ENCODE measurements around the gene OR5K3.
"Not testable (repeated sequence)": the region's sequence is repeated elsewhere in the genome, so short reads cannot be mapped to it uniquely, and the experiment has no call there.

OR5K3 gene, protein sequence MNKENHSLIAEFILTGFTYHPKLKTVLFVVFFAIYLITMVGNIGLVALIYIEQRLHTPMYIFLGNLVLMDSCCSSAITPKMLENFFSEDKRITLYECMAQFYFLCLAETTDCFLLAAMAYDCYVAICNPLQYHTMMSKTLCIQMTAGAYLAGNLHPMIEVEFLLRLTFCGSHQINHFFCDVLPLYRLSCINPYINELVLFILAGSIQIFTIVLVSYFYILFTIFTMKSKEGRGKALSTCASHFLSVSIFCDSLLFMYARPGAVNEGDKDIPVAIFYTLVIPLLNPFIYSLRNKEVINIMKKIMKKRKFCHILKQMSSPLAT

DNA sequence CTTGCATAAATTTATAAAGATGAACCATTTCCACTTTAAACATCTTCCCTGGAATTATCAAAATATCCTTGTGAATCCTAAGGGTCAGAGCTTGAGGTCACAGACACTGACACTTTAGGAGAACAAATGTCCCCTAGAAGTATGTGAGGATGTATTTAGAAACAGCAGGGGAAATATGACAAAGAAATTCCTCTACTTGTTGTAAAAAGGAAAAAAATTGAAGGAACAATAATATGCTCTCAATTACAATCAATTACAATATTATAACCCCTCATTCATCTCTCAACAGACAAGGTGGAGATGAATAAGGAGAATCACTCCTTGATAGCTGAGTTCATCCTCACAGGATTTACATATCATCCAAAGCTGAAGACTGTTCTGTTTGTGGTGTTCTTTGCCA, at the start of gene OR5K3:
OR5K3 (plus strand) TSS at position 301 of the 400 bp plus-strand sequence; CDS start at position 301, 0 bp downstream.
- no peak for DNase-seq (ENCODE audit: low read depth)

GRCh38 chr3:98341758-98342157, 48.7 kb upstream of the OR5K3 start:
- no peak for DNase-seq (ENCODE audit: low read depth)

DNA sequence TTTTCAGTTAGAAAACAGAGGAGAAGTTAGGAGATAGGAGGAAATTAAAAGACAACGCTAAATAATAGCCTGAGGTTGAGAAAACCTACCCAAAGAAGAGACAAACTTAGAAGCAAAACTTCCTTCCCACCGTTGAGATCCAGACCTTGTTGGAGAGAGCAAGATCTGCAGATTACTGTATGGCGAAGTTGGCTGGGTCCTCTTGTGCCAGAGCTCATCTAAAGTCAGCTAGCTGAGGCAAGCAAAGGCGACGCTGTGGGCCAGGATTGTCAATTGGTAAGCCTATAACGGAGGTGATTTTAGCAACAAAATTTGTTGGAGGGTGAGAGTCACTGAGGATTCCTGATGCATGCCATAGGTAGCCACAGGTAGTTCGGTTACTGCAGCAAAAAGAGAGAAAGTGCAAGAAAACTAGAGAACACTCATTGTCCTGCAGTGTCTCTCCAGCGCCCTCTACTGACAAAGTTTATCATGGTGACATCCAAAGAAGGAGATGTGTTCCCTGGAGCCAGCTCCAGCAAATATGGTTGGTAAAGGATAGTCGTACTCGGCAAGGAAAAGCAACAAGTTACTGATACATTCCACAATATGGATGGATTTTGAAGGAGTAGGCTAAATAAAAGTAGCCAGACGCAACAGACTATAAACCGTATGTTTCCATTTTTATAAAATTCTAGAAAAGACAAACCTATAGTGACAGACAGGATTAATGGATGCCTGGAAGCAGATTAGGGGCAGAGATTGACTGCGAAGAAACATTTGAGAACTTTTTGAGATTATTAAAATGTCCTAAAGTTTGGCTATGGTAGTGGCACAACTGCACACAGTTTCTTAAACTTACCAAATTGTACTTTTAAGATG, 46.6 kb upstream of the OR5K3 start:
- DNase-seq (ENCODE audit: low read depth) = no peak

DNA sequence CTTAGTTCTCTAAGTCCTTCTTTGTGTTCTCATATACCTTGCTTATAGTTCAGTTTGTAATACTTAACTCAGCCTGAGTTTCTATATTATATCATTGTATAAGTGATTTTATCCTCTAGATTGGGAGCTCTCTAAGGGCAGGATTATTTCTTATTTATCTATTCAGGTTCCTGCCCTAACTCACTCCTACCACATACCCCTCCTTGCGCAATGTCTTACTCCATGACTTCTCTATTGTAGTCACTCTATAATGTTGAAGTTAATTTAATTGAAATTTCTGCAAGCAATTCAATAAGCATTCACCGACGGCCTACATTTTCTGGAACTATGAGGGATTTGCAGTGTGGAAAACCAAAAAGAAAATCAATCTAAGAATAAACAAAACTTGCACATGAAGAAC, 40.4 kb upstream of the OR5K3 start:
- no peak for DNase-seq (ENCODE audit: low read depth)

GRCh38 chr3:98353554-98353953, 36.9 kb upstream of the OR5K3 start, which contains the start of gene OR5K4:
OR5K4 (plus strand) TSS chr3:98353854; CDS start chr3:98353854, 0 bp downstream.
- DNase-seq (ENCODE audit: low read depth) = no peak

DNA sequence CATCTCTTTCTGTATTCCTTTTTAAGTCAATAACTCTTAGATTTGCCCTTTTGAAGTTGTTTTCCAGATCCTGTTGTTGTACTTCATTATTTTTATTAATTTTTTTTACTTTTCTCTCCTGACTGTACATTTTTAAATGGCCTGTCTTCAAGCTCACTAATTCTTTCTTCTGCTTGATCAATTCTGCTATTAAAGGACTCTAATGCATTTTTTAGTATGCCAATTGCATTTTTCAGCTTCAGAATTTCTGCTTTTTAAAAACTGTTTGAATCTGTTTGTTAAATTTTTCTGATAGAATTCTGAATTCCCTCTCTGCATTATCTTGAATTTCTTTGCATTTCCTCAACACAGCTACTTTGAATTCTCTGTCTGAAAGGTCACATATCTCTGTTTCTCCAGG, 31.2 kb upstream of the OR5K3 start:
- no peak for DNase-seq (ENCODE audit: low read depth)

- DNase-seq (ENCODE audit: low read depth) = no peak
Measured at GRCh38 chr3:98359993-98360675, 30.3 kb upstream of the OR5K3 start.

- no peak for DNase-seq (ENCODE audit: low read depth)
Measured at GRCh38 chr3:98360681-98361080, 29.8 kb upstream of the OR5K3 start.

- no peak for DNase-seq (ENCODE audit: low read depth)
Measured at GRCh38 chr3:98361289-98361688, 29.2 kb upstream of the OR5K3 start.

- no peak for DNase-seq (ENCODE audit: low read depth)
Measured at GRCh38 chr3:98367464-98368246, 22.8 kb upstream of the OR5K3 start.

GRCh38 chr3:98371186-98371585, 19.3 kb upstream of the OR5K3 start:
- DNase-seq (ENCODE audit: low read depth) = no peak

DNA sequence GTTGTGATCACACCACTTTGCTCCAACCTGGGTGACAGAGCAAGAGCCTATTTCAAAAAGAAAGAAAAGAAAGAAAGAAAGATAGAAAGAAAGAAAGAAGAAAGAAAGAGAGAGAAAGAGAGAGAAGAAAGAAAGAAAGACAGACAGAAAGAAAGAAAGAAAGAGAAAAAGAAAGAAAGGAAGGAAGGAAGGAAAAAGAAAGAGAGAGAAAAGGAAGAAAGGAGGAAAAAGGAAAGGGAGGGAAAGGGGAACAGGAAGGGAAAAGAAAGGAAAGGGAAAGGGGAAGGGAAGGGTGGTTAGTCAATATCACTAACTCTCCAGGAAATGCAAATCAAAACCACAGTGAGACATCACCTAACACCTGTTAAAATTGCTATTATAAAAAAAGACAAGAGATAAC, 18.6 kb upstream of the OR5K3 start:
- no peak for DNase-seq (ENCODE audit: low read depth)

GRCh38 chr3:98372445-98372844, 18.0 kb upstream of the OR5K3 start:
- DNase-seq (ENCODE audit: low read depth) = no peak

DNA sequence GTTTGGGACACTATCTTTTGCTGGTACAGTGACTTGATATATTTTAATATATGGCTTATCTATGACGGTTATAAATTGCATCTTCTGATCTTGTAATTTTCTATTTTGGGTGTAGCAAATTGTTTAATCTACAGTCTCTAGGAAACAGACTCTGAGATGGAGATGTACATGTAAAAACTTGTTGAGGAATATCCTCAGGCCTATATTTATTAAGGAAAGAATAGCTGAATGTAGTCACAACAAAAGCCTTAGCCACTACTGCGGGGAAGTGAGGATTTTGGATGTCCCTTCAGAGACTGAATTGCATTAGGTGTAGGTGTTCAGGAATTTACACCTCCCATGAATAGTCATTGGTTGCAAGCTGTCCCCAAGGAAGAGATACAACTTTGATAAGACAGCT, 13.8 kb upstream of the OR5K3 start:
- DNase-seq (ENCODE audit: low read depth) = no peak

DNA sequence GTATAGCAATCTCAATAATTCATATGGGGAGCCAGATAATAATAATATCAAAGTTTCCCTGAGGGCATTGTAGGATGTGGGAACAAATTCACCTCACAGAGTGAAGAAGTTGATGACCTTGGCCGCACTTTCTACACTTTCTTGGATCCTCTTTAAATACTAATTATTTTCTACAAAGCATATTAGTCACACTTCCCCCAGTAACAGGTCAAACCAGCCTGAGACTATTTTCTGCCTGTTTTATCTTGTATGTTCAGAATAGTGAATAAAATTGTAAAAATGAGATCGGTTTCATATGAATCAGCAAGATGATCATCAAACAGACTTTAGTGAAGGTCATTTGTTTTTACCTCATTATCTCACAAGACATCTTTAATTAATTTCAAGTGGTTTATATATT, 2.3 kb upstream of the OR5K3 start:
- DNase-seq (ENCODE audit: low read depth) = no peak

GRCh38 chr3:98395101-98395500, 4.6 kb downstream of the OR5K3 start:
- no peak for DNase-seq (ENCODE audit: low read depth)

GRCh38 chr3:98396482-98396881, 6.0 kb downstream of the OR5K3 start:
- not testable (repeated sequence) for DNase-seq (ENCODE audit: low read depth)

DNA sequence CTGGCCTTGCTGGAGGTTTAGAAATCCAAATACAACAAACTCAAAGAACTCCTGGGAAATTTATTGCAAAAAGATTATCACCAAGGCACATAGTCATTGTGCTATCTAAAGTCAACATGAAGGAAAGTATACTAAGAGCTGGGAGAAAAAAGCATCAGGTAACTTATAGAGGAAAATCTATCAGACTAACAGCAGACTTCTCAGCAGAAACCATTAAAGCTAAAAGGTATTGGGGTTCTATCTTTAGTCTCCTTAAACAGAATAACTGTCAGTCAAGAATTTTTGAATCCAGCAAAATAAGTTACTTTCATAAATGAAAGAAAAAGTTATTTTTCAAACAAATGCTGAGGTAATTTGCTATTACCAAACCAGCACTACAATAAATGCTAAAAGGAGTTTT, 8.0 kb downstream of the OR5K3 start:
- DNase-seq (ENCODE audit: low read depth) = no peak

DNA sequence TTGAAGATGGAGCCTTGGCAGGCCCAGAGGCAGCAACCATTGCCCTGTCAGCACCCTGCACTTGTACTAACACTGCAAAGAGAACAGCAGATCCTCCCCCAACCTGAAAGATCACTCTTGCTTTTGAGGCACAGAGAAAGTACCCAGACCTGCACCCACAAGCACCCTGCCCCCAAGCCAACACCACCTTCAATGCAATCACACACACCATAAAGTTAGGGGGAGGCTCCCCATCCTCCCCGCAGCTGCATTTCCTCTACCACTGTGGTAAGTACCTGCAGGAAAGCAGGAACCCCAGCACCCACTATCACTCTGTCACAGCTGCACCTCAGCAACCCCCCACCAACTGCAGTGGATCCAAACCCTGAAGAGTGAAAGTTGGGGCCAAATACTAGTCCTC, 12.0 kb downstream of the OR5K3 start:
- no peak for DNase-seq (ENCODE audit: low read depth)

GRCh38 chr3:98404010-98404409, 13.5 kb downstream of the OR5K3 start:
- DNase-seq (ENCODE audit: low read depth) = no peak

DNA sequence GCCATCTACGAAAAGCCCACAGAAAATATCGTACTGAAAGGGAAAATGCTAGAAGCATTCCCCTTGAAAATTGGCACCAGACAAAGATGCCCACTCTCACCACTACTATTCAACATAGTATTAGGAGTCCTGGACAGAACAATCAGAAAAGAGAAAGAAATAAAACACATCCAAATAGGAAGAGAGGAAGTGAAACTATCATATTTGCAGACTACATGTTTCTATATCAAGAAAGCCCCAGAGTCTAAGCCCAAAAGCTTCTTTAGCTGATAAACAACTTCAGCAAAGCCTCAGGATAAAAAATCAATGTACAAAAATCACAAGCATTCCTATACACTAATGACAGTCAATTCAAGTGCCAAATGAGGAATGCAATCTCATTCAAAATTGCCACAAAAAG, 15.6 kb downstream of the OR5K3 start:
- no peak for DNase-seq (ENCODE audit: low read depth)

GRCh38 chr3:98432575-98432974, 42.1 kb downstream of the OR5K3 start:
- no peak for DNase-seq (ENCODE audit: low read depth)
